DOHH2 (cell line): Measurements from ENCODE around the gene MC5R.

ENCODE experiments used
- H3F3A ChIP-seq: fragments of 200-600 bp; sonication (generic), shearing (Covaris generic); 2 replicates; pipeline ENCODE4 v1.6.0; 2016; ENCODE audit warnings: antibody characterized with exemption, mild to moderate bottlenecking; ENCODE audit not compliant: control insufficient read depth, insufficient read depth
- H3K27ac ChIP-seq: fragments of 200-600 bp; sonication (generic); 2 replicates; pipeline ENCODE4 v1.5.1; 2014; ENCODE audit warnings: low read depth, mild to moderate bottlenecking, low read length, moderate library complexity
- H3K27me3 ChIP-seq: fragments of 200-600 bp; sonication (generic); 2 replicates; pipeline ENCODE4 v1.6.1; 2014; ENCODE audit warnings: mild to moderate bottlenecking, low read length, mixed read lengths; ENCODE audit not compliant: control insufficient read depth
- H3K36me3 ChIP-seq: fragments of 200-600 bp; sonication (generic); 2 replicates; pipeline ENCODE4 v1.6.1; 2014; ENCODE audit warnings: mild to moderate bottlenecking, low read length, moderate library complexity, mixed read lengths; ENCODE audit not compliant: control insufficient read depth
- H3K4me1 ChIP-seq: fragments of 200-600 bp; sonication (generic); 2 replicates; pipeline ENCODE4 v1.6.1; 2014; ENCODE audit warnings: mild to moderate bottlenecking, low read length, mixed read lengths; ENCODE audit not compliant: control insufficient read depth
- H3K4me2 ChIP-seq: fragments of 200-600 bp; sonication (generic); 2 replicates; pipeline ENCODE4 v1.6.0; 2014; ENCODE audit warnings: mild to moderate bottlenecking, low read length, moderate library complexity
- H3K4me3 ChIP-seq: fragments of 200-600 bp; sonication (generic); 2 replicates; pipeline ENCODE4 v1.5.1; 2014; ENCODE audit warnings: mild to moderate bottlenecking, low read length, mixed read lengths
- H3K79me2 ChIP-seq: fragments of 200-600 bp; sonication (generic); 2 replicates; pipeline ENCODE4 v1.6.1; 2014; ENCODE audit warnings: mild to moderate bottlenecking, low read length, mixed read lengths; ENCODE audit not compliant: control insufficient read depth
- H3K9me2 ChIP-seq: fragments of 200-600 bp; sonication (generic); replicated peaks from 2 replicates; pipeline ENCODE4 v1.6.1; 2014; ENCODE audit warnings: mild to moderate bottlenecking, low read length, mixed read lengths; ENCODE audit not compliant: control insufficient read depth
- H3K9me3 ChIP-seq: fragments of 200-600 bp; sonication (generic); 2 replicates; pipeline ENCODE4 v1.6.1; 2014; ENCODE audit warnings: antibody characterized with exemption, low read length, mixed read lengths; ENCODE audit not compliant: control insufficient read depth, insufficient read depth
- H4K20me1 ChIP-seq: fragments of 200-600 bp; sonication (generic); 2 replicates; pipeline ENCODE4 v1.6.0; 2014; ENCODE audit warnings: low read depth, mild to moderate bottlenecking, antibody characterized with exemption, low read length, moderate library complexity; ENCODE audit not compliant: control insufficient read depth, insufficient read depth
- EZH2phosphoT487 ChIP-seq: fragments of 200-600 bp; sonication (generic); IDR thresholded peaks from 2 replicates; pipeline ENCODE4 v1.6.1; 2017; ENCODE audit warnings: borderline replicate concordance, mild to moderate bottlenecking, antibody characterized with exemption, low read length, moderate library complexity, mixed read lengths
- TF ChIP-seq, protein P1 (sequence below): fragments of 200-600 bp; sonication (generic); IDR thresholded peaks from one replicate; pipeline ENCODE4 v1.5.1; 2014; ENCODE audit warnings: antibody characterized with exemption, mild to moderate bottlenecking, low read depth, low read length; ENCODE audit not compliant: poor library complexity, severe bottlenecking

The MC5R gene

GRCh38 chr18:13809531-13810255, 14.3 kb upstream of the MC5R start:
- no peaks in the 10 kb centered on the region for H3K79me2 ChIP-seq
- TF ChIP-seq, protein P1, sequence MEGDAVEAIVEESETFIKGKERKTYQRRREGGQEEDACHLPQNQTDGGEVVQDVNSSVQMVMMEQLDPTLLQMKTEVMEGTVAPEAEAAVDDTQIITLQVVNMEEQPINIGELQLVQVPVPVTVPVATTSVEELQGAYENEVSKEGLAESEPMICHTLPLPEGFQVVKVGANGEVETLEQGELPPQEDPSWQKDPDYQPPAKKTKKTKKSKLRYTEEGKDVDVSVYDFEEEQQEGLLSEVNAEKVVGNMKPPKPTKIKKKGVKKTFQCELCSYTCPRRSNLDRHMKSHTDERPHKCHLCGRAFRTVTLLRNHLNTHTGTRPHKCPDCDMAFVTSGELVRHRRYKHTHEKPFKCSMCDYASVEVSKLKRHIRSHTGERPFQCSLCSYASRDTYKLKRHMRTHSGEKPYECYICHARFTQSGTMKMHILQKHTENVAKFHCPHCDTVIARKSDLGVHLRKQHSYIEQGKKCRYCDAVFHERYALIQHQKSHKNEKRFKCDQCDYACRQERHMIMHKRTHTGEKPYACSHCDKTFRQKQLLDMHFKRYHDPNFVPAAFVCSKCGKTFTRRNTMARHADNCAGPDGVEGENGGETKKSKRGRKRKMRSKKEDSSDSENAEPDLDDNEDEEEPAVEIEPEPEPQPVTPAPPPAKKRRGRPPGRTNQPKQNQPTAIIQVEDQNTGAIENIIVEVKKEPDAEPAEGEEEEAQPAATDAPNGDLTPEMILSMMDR, result no peak
- no peak for TF ChIP-seq EZH2phosphoT487
- H3K4me3 ChIP-seq, result no peak overlapping the region
- H3K36me3 ChIP-seq, result no peaks in the 10 kb centered on the region
- H3F3A ChIP-seq, result no peaks in the 10 kb centered on the region
- H4K20me1 ChIP-seq, result no peaks in the 10 kb centered on the region
- H3K4me2 ChIP-seq, result no peak overlapping the region
- H3K9me3 ChIP-seq, result no peaks in the 10 kb centered on the region
- no peak overlapping the region for H3K27ac ChIP-seq
- H3K27me3 ChIP-seq, result peaks cover 16% of the 10 kb centered on the region
- no peaks in the 10 kb centered on the region for H3K9me2 ChIP-seq
- no peaks in the 10 kb centered on the region for H3K4me1 ChIP-seq

GRCh38 chr18:13810950-13811485, 12.9 kb upstream of the MC5R start:
- Histone ChIP-seq H3K36me3 (no peaks in the 10 kb centered on the region), H3F3A (no peaks in the 10 kb centered on the region), H3K9me3 (no peaks in the 10 kb centered on the region), H3K79me2 (no peaks in the 10 kb centered on the region), H3K9me2 (no peaks in the 10 kb centered on the region), H3K27ac (no peak overlapping the region), H3K4me2 (no peak overlapping the region), H3K4me3 (no peak overlapping the region), H4K20me1 (no peaks in the 10 kb centered on the region), H3K4me1 (no peaks in the 10 kb centered on the region), H3K27me3 (peaks cover 17% of the 10 kb centered on the region)
- TF ChIP-seq EZH2phosphoT487, result no peak
- TF ChIP-seq, protein P1, result no peak

DNA sequence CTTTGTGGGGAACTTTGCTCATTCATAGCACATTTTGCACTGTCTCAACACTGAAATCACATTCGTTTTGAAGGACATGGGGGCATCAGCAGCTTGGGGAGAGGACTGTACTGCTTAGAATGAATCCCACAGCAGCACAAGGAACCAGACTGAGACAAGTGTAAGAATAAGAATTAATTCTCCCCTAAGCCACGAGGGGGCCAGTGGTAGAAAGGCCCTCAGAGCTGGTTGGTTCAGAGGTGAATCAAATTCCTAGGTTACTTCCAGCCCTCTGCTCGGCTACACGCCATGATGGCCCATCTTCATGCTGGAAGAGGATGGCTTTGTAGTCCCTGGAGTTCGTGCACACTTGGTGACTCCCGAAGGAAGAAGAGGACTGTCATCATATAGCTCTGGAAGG, 12.0 kb upstream of the MC5R start:
- H3K9me2 ChIP-seq, result no peaks in the 10 kb centered on the region
- no peaks in the 10 kb centered on the region for H3K79me2 ChIP-seq
- no peaks in the 10 kb centered on the region for H4K20me1 ChIP-seq
- H3K36me3 ChIP-seq, result no peaks in the 10 kb centered on the region
- TF ChIP-seq, protein P1, result peak; percentile 50
- no peak for TF ChIP-seq EZH2phosphoT487
- peaks cover 20% of the 10 kb centered on the region for H3K27me3 ChIP-seq
- no peaks in the 10 kb centered on the region for H3F3A ChIP-seq
- no peaks in the 10 kb centered on the region for H3K9me3 ChIP-seq
- H3K27ac ChIP-seq, result no peak overlapping the region
- H3K4me2 ChIP-seq, result no peak overlapping the region
- H3K4me1 ChIP-seq, result no peaks in the 10 kb centered on the region
- no peak overlapping the region for H3K4me3 ChIP-seq
